ENCODE measurements around the gene SNX9.

Gene SNX9

DNA sequence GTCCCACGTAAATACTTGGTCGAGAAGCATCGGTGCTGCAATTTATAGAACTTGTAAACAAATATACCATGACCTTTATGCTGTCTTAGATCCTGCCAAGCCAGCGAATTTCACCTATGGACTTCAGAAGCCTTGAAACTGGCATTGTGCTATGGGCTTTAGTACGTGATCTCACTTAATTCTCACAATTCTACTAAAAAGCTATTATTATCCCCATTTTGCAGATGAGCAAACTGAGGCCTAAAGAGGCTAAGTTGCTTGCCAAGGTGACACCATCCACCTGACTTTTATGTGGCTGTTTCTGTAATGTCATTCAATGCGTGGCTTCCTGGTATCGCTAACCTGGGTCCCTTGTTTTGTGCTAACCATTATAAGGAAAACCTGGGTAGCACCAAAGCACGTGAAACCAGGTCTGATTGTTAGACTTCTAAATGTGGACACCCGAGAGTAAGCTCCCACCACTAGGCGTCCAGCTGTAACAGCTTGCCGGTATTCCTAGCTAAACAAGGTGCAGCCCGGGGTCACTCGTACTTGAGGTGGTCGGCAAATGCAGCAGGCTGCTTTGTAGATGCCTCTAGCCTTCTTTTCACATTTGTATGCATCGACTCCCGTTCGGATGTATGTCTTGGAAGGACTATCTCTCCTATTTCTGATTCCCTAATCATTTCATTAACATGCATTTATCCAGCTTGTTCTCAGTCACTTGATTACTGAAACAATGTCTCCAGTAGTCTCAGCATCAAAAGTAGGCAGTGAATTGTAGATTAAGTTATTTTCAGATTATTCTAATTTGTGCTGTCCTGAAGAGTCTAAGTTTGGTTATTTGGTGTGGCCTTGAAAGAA, 159.7 kb downstream of the SNX9 start:
- no peak for DNase-seq

DNA sequence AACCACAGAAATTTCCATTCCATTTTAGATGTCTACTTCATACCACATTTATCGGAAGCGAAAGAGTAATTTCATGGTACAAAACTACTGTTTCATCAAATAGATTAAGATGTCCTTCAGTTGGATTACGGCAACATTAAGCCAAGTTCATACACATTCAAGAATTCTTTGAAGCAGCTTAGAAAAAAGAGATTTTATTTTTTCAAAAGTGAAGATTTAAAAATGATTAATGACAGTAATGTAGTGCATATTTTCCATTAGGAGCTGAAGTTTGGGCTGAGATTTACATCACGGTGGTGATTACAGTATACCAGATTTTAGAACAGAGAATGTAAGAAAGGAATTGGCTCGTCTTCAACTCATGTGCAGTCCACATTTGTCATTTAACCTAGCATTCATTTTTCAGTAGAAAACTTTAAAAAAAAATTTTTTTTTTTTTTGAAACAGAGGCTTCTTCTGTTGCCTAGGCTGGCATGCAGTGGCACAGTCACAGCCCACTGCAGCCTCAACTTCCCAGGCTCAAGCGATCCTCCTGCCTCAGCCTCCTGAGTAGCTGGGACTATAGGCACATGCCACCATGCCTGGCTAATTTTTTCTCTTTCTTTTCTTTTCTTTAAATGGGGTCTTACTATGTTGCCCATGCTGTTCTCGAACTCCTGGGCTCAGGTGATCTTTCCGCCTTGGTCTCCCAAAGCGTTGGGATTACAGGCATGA, 160.5 kb downstream of the SNX9 start:
- DNase-seq: no peak

DNA sequence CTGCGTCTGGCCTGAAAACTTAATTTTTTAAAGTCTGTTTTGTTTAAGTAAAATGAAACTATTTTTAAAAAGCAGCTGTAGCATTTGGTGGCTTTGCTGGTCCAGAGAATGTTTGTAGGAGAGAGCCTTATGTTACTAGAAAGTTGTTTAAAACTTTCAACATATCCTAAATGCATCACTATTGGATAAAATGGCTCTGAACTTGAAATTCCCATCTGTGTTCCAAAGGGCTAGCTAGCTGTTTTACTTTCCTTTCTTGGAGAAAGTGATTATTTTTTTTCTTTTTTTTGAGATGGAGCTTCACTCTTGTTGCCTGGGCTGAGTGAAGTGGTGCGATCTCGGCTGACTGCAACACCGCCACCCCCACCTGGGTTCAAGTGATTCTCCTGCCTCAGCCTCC, 161.1 kb downstream of the SNX9 start:
- no peak for DNase-seq

DNA sequence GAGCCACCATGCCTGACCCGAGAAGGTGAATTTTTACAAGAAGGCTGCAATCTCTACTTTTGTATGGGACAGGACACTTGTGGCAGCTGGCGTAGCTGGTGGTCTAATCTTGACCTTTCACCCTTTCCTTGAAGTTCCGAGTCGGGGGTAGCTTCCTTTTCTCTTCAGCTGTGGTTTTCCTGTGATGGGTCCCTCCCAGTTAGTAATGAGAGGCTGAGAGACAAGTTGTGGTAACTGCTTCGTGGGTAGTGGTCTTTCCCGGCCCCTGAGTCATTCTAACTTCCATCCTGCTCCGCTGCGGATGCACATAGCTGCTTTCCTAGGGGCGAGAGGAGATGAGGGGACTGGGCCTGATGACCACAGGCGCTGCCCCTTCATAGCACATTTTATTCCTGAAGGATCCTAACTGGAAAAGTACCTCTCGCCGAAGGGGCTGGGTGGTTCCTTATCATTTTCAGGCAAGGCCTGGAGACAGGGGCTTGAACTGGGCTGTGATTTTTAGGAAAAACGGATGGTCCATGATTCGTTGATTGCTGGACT, 161.7 kb downstream of the SNX9 start:
- DNase-seq: no peak

DNA sequence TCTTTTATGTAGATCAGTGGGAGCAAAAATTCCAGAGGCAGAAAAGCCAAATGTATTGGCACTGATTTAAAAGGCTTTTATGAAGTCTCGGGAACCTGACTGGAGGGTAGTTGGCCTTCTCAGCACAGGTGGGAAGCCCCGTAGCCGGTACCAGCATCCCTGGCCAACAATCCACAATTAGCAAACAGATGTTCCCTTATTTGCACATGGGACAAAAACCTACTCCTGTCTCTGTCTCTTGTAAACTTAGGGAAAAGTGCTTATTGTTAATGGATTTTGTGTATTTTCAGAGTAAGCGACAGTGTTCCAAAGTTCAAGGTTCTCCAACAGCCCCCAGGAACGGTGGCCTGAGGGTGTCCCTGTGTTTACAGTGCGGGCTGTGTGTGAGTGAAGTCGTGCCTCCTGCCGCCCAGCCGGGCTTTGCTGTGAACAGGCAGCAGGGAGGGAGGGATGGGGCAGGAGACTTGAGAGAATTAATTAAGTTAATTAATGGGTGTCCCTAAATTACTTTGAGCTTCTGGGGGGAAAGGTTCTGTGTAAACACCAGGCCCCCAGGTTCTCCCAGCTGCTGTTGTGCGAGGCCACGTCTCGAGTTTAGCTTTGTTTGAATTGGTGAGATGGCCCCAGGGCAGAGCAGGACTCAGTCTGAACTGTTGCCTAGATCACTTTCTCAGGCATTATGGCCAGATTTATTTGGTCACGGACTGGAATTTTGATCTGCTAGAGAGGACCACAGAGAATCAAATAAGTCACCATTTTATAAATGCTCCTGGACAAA, 162.5 kb downstream of the SNX9 start:
- DNase-seq: no peak

DNA sequence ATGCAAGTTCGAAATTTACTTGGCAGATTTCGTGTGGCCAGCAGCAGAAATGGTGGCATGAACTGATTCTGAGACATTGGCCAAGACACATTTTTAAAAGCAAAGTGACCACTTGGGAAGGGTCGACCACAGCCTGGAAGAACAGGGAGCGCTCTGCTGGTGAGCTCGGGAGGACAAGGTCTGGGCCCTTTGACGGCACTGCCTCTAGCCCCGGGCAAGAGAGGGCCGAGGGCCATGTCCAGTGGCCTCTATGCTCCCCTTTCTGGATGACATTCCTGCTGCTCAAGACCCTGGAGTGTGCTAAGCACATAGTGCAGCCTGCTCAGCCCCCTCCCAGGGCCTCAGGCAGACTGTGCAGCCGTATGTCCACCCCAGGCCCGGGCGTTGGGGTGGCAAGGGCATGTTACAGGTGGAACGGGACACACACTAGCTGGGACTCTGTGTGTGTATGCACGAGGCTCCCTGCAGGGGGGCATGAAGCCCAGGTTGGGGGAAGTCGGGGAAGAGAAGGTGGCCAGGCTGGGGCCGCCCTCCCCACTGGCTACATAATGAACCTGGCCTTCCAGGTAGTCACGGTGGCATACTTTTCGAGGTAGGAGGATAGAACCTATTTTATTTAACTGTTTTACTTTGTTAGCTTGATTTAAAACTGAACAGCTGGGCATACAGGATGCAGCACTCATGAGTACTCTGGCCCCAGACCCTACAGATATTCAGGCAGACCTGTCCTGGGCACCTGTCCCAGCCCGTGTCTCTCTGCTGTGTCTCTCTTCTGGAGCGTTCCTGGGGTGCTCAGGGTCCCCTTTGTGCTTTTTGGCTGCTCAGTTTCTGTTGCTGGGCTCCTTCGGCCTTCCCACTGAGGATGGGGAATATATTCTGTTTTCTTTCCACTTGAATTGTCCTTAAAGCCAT, 165.0 kb downstream of the SNX9 start:
- DNase-seq: no peak

DNA sequence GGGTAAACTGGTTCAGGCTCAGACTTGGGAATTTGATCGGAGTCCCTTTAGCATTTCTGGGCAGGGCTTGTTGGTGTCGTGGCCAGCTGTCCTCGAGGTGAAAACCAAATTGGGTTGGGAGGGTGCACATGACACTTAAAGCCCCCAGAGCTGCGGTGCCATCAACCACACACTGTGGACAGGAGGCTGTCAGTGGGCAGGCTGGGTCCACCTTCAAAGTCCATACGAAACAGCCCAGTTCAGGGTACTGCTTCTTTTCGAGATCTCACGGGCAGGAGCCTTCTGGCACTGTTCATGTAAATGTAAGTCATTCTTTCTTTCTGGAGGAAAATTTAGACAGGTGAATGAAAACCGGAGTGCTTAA, 165.6 kb downstream of the SNX9 start:
- DNase-seq: no peak

DNA sequence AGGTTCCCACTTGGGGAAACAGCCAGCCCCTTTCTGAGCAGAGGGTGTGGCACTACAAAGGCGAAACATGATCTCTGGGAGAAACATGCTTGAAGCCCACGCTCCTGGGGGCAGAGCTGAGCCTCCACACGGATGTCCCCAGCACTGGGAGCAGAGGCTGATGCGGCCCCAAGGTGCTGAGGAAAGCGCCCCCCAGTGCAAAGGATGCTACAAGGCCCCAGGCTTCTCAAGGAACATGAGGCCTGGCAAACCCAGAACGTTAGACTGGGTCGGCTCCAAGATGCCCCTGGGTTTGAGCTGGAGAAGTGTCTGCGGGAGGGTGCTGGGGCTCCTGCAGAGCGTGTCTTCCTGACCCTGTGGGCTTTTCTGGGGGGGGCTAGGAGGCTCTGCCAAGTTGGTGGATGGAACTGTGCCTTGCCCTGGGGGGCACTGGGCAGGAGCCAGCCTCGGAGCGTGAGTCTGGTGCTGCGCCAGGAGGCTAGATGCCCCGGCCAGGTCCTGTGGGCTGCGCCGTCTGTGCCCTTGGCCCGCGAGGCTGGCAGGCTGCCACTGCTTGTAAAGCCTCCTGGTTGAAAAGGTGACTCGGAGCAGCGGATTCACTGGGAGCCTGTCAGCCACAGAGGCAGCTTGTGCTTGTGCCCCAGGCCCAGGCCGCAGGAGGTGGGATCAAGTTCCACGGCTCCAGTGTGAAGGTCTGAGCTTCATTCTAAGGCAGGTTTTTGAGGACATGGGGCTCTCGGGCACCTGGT, 166.7 kb downstream of the SNX9 start:
- no peak for DNase-seq

DNA sequence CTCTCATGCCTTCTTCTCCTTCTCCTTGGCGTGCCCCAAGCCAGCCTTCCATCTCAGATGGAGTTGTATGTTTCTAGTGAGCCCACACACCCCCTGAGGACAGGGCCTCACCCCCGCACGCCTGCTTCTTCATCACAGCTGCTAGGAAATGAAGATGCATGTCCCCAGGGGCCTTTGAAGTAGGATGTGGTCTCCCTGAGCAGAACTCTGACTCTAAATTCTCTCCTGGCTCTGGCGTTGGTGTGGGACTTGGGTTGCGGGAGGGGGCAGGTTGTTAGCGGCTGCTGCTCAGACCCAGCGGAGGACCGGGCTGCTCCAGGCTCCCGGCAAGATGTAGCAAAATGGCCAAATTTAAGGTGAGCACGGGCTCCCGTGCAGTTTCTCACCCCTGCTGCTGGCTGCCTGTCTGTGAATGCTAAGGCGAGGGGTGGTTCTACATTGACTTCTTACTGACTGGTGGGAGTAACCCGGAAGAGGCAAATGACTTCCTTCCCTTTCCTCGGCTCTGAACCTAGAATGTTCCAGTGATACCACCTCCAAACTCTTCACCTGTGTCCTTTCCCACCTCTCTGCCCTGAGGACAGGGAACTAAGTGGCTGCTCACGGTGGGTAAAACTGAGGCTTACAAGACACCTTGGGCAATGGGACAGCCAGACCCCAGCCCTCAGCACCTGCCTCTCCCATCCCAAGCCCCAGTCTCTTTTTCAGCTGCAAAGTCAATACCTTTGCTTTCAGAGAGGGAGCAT, 167.4 kb downstream of the SNX9 start:
- no peak for DNase-seq

DNA sequence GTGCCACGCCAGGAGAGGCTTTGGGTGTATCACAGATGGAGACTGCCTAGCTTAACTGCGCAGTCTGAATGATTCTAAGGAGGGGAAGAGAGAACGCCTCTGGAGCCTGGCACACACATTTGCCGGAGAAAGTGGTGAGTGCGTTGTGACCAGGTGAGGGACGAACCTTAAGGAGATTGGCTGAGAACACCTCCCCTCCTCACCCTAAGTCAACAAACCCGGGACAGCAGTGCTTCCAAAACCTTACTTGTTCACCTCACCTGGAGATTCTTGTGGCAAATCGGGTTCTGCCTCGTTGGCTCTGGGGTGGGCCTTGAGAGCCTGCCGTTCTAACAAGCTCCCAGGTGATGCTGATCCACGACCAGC, 168.0 kb downstream of the SNX9 start:
- DNase-seq: no peak

DNA sequence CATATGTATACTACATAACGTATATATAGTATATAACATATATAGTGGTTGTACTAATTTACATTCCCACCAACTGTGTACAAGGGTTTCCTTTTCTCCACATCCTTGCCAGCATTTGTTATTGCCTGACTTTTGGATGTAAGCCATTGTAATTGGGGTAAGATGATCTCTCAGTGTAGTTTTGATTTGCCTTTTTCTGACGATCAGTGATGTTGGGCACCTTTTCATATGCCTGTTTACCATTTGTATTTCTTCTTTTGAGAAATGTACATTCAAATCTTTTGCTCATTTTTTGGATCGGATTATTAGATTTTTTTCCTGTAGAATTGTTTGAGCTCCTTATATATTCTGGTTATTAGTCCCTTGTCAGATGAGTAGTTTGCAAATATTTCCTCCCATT, 170.0 kb downstream of the SNX9 start:
- no peak for DNase-seq

DNA sequence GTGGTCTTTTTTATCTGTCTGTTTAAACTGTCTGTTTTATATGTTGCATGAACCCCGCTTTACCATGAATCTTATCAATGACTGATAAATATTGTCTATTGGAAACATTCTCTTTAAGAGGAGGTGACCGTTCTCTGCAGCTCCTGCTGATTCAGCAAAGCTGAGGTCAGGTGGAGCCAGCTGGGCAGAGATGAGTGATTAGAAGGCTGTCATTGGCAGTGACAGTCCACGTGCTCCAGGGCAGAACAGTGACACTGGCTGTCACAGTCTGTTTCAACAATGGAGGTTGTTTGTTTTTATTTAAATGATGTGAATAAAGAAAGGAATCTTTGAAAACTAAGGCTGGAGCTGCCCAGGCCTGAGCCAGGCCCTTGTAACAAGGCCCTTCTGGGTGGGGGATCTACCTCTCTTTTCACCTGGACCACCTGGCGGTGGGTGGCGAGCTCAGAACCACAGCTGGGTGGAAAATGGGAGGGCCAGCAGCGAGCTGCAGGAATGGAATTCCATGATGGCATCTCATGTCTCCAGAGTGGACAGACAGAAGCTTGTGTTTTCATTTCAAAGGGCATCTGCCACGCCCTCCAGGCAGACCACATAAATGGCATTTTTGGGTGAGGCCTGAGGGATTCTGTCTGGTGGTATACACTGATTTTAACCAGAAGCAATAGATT, 171.2 kb downstream of the SNX9 start:
- DNase-seq: no peak

All from CD4-positive, alpha-beta T cell treated with Interleukin-10 for 1 hour (primary cell).